IMR-90 (cell line): Measurements from ENCODE around the gene MARCHF3. TPM values are rescaled to one million over a fixed set of nuclear protein-coding genes. Genes with fewer than 3 reads are reported as not detected.

Experiments
- ATAC-seq: fragments of 200-7000 bp; cut with Tn5 transposase; 2 replicates; pipeline ENCODE4 v1.9.1; 2020; ENCODE audit warnings: low read depth, mild to moderate bottlenecking, moderate library complexity
- BruUV-seq: library from RNA; stranded (reverse); fragments of 400-500 nt; replicated peaks from 2 replicates; lab custom pipeline; 2021; lab: Mats Ljungman, UMichigan
- CTCF ChIA-PET: fragments of 300-600 bp; formaldehyde crosslinking; extraction: SDS; loops from one replicate; lab custom pipeline; 2021; ENCODE audit warnings: antibody characterized with exemption; lab: Yijun Ruan, JAX
- POLR2A ChIA-PET: fragments of 300-600 bp; sonication (Branson Sonifier 250); formaldehyde crosslinking; loops from one replicate; lab custom pipeline; 2022; ENCODE audit warnings: antibody characterized with exemption; ENCODE audit not compliant: unreplicated experiment; lab: Charles Lee
- DNase-seq: peaks from one replicate; pipeline ENCODE4 v3.0.0; 2013
- H2AFZ ChIP-seq: replicated peaks from 2 replicates; pipeline ENCODE3; 2013; ENCODE audit warnings: low read length, mild to moderate bottlenecking; ENCODE audit not compliant: poor library complexity
- H2AK5ac ChIP-seq: 2 replicates; pipeline ENCODE4 v1.6.1; 2013; ENCODE audit warnings: low read depth, low read length, inconsistent platforms
- H2AK9ac ChIP-seq: replicated peaks from 2 replicates; pipeline ENCODE3; 2013; ENCODE audit warnings: mild to moderate bottlenecking, low read depth, low read length, moderate library complexity; ENCODE audit not compliant: poor library complexity
- H2BK120ac ChIP-seq: 2 replicates; pipeline ENCODE4 v1.6.1; 2013; ENCODE audit warnings: low read depth, low read length, inconsistent platforms
- H2BK15ac ChIP-seq: 3 replicates; pipeline ENCODE4 v1.6.1; 2013; ENCODE audit warnings: low read depth, low read length, inconsistent platforms
- H2BK20ac ChIP-seq: 2 replicates; pipeline ENCODE4 v1.6.1; 2013; ENCODE audit warnings: low read depth, mild to moderate bottlenecking, inconsistent platforms, low read length, moderate library complexity
- H2BK5ac ChIP-seq: 2 replicates; pipeline ENCODE4 v1.6.1; 2013; ENCODE audit warnings: mild to moderate bottlenecking, low read depth, low read length, inconsistent platforms; ENCODE audit not compliant: poor library complexity, severe bottlenecking
- H3K14ac ChIP-seq: replicated peaks from 2 replicates; pipeline ENCODE4 v1.6.1; 2013; ENCODE audit warnings: low read depth, low read length, inconsistent platforms
- H3K18ac ChIP-seq: 2 replicates; pipeline ENCODE4 v1.6.1; 2013; ENCODE audit warnings: low read depth, low read length, control low read depth
- H3K23ac ChIP-seq: 2 replicates; pipeline ENCODE4 v1.6.1; 2013; ENCODE audit warnings: low read depth, low read length, inconsistent platforms
- H3K27ac ChIP-seq: 2 replicates; pipeline ENCODE4 v1.5.1; 2013; ENCODE audit warnings: mild to moderate bottlenecking, control low read depth, low read length; ENCODE audit not compliant: insufficient read depth
- H3K27me3 ChIP-seq: 2 replicates; pipeline ENCODE4 v1.6.1; 2013; ENCODE audit warnings: low read length; ENCODE audit not compliant: control insufficient read depth, insufficient read depth
- H3K36me3 ChIP-seq: 2 replicates; pipeline ENCODE4 v1.6.1; 2013; ENCODE audit warnings: low read length, mixed read lengths; ENCODE audit not compliant: control insufficient read depth, insufficient read depth
- H3K4ac ChIP-seq: 2 replicates; pipeline ENCODE4 v1.6.1; 2013; ENCODE audit warnings: low read depth, low read length, inconsistent platforms
- H3K4me1 ChIP-seq: 2 replicates; pipeline ENCODE4 v1.6.1; 2013; ENCODE audit warnings: low read length, mixed read lengths; ENCODE audit not compliant: control insufficient read depth, insufficient read depth
- H3K4me2 ChIP-seq: 2 replicates; pipeline ENCODE4 v1.6.1; 2013; ENCODE audit warnings: low read depth, mild to moderate bottlenecking, control low read depth, low read length, moderate library complexity
- H3K4me3 ChIP-seq: 2 replicates; pipeline ENCODE4 v1.5.1; 2013; ENCODE audit warnings: low read depth, mild to moderate bottlenecking, control low read depth, low read length, moderate library complexity; ENCODE audit not compliant: insufficient read depth
- H3K56ac ChIP-seq: 2 replicates; pipeline ENCODE4 v1.6.1; 2013; ENCODE audit warnings: low read length, inconsistent platforms; ENCODE audit not compliant: insufficient read depth; ENCODE audit errors: extremely low read depth
- H3K79me1 ChIP-seq, 2 experiments: 2 replicates each; pipeline ENCODE4 v1.6.1; 2013; ENCODE audit warnings: low read length in 2 of 2, inconsistent platforms in 1 of 2, low read depth in 1 of 2
- H3K9ac ChIP-seq: 2 replicates; pipeline ENCODE4 v1.6.1; 2013; ENCODE audit warnings: low read depth, low read length, control low read depth
- H3K9me1 ChIP-seq: 2 replicates; pipeline ENCODE4 v1.6.1; 2013; ENCODE audit warnings: low read length, inconsistent platforms; ENCODE audit not compliant: insufficient read depth
- H3K9me3 ChIP-seq: 2 replicates; pipeline ENCODE4 v1.6.1; 2013; ENCODE audit warnings: low read length; ENCODE audit not compliant: control insufficient read depth, insufficient read depth
- H4K20me1 ChIP-seq: 2 replicates; pipeline ENCODE4 v1.6.1; 2013; ENCODE audit warnings: low read length, inconsistent platforms; ENCODE audit not compliant: insufficient read depth
- H4K5ac ChIP-seq: 2 replicates; pipeline ENCODE4 v1.6.1; 2013; ENCODE audit warnings: mild to moderate bottlenecking, low read depth, low read length, control low read depth
- H4K8ac ChIP-seq, 2 experiments: 2 replicates each; pipeline ENCODE4 v1.6.1; 2013; ENCODE audit warnings: low read depth in 2 of 2, low read length in 2 of 2, control low read depth in 1 of 2, inconsistent platforms in 1 of 2
- H4K91ac ChIP-seq: 2 replicates; pipeline ENCODE4 v1.6.1; 2013; ENCODE audit warnings: low read depth, low read length, inconsistent platforms; ENCODE audit not compliant: insufficient read depth
- CEBPB ChIP-seq: IDR thresholded peaks from 2 replicates; pipeline ENCODE4 v1.6.1; 2012; ENCODE audit warnings: low read depth, low read length, improper control_type of control experiment
- MAFK ChIP-seq: IDR thresholded peaks from 2 replicates; pipeline ENCODE4 v1.6.1; 2012; ENCODE audit warnings: low read depth, low read length, improper control_type of control experiment
- MAZ ChIP-seq: IDR thresholded peaks from 2 replicates; pipeline ENCODE4 v1.6.1; 2012; ENCODE audit warnings: low read depth, mild to moderate bottlenecking, low read length, improper control_type of control experiment, moderate library complexity, borderline replicate concordance
- RFX5 ChIP-seq: IDR thresholded peaks from 2 replicates; pipeline ENCODE4 v1.8.0; 2012; ENCODE audit warnings: low read depth, mild to moderate bottlenecking, low read length, moderate library complexity
- WGBS, 2 experiments: methylation state at CpG; one replicate each; pipeline versions ENCODE4 v1.1.5 to v1.1.7; 2013; ENCODE audit warnings: missing lambda C conversion rate in 2 of 2; ENCODE audit not compliant: insufficient read length in 1 of 2; ENCODE audit errors: extremely low coverage in 2 of 2; 5-methylcytosine and 5-hydroxymethylcytosine counted together
- dilution Hi-C: fragments of 300-500 bp; cut with HindIII; formaldehyde crosslinking; loops from one replicate; pipeline ENCODE4 v1.14.3; 2018; ENCODE audit warnings: low sequenced_read_pairs; ENCODE audit not compliant: unreplicated experiment
- in situ Hi-C: fragments of 300-500 bp; cut with MboI; formaldehyde crosslinking; loops from 3 replicates; pipeline ENCODE4 v1.14.3; 2019; ENCODE audit warnings: low sequenced_read_pairs, inconsistent platforms, mixed read lengths
- intact Hi-C: fragments of 100-400 bp; cut with micrococcal nuclease; formaldehyde crosslinking; loops from 2 replicates; pipeline ENCODE4 v1.10.0; 2022
- polyA plus RNA-seq, 3 experiments: library from polyadenylated mRNA; depleted of rRNA; stranded (reverse); fragments of >200 nt; gene quantifications; 2 replicates each; pipeline ENCODE4 v1.2.3, GENCODE V29; 2012; ENCODE audit warnings: low replicate concordance in 1 of 3
- total RNA-seq: library from RNA; depleted of rRNA; stranded (reverse); fragments of >200 nt; gene quantifications from 2 replicates; pipeline ENCODE4 v1.2.3, GENCODE V29; 2012

Gene MARCHF3
- total and polyA plus RNA-seq, 2 of the 4 experiments (the other 2 are of a cell fraction) = 11.2 to 18.8 TPM

DNA sequence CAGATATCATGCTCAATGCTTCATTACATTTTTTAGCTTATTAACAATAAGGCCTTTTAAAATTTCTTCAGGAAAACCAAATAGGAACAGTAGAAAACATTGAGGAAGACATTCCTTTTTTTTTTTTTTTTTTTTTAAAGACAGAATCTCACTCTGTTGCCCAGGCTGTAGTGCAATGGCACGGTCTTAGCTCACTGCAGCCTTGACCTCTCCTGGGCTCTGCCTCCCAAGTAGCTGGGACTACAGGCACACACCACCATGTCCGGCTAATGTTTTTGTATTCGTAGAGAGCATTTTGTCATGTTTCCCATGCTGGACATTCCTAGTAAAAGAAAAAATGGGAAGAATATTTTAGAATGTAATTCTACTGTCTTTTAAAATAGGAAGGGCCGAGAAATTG is 193.1 kb downstream of the MARCHF3 start:
- BruUV-seq = no TSS peak
- Histone ChIP-seq H3K9me3 (no peaks in the 10 kb centered on the region), H3K4me1 (no peaks in the 10 kb centered on the region), H3K27me3 (no peaks in the 10 kb centered on the region), H3K4ac (no peak overlapping the region), H3K18ac (no peak overlapping the region), H3K9me1 (no peaks in the 10 kb centered on the region), H3K79me1 (peaks cover 7 to 14% of the 10 kb centered on the region in 2 experiments; a peak in 3 of 4 replicates), H2AK9ac (no peak overlapping the region), H2BK15ac (no peak overlapping the region), H3K14ac (no peak overlapping the region), H4K20me1 (no peaks in the 10 kb centered on the region), H4K5ac (no peak overlapping the region), H2BK5ac (no peak overlapping the region), H3K23ac (no peak overlapping the region), H3K56ac (no peak overlapping the region), H3K36me3 (peaks cover 3% of the 10 kb centered on the region; the same call in 1 of the 2 replicates), H4K8ac (no peak overlapping the region), H2AK5ac (no peak overlapping the region), H2BK120ac (no peak overlapping the region), H3K9ac (no peak overlapping the region), H4K91ac (no peak overlapping the region), H3K4me2 (no peak overlapping the region), H3K27ac (no peak overlapping the region), H2BK20ac (no peak overlapping the region), H3K4me3 (no peak overlapping the region), H2AFZ (no peak overlapping the region)
- POLR2A ChIA-PET = interaction anchor here (0.6 kb wide), 1 partner anchor 11 kb away, joined by 3 read pairs; no protein-coding TSS in a partner anchor
- DNase-seq (no peak), ATAC-seq (no peak)
- no peak for TF ChIP-seq MAFK
- no peak for TF ChIP-seq MAZ
- no peak for TF ChIP-seq RFX5
- TF ChIP-seq CEBPB = no peak
- WGBS, 2 experiments = no CpG with 5 or more reads among the region's 4 CpGs
- intact Hi-C loops (loop anchor here (5.0 kb wide), 1 partner anchor 455 kb away; the partner anchor contains the start of gene MEGF10), dilution Hi-C loops (no loop called here), in situ Hi-C loops (no loop called here)
- CTCF ChIA-PET = interaction anchor here (0.7 to 1.7 kb wide), 7 partner anchors 13 to 479 kb away, joined by 3 to 6 read pairs (median 4); no protein-coding TSS in a partner anchor
